Lower leg skin (tissue), 4 donors: ENCODE results near the gene DZANK1. TPM values are rescaled to one million over a fixed set of nuclear protein-coding genes. Genes with fewer than 3 reads are reported as not detected.
A peak's percentile ranks its signal among the peaks of the same experiment; 100 is the strongest.

Experiments
- DNase-seq, 2 donors: peaks; one replicate each; pipeline ENCODE4 v3.0.0-alpha.2; 2019; ENCODE audit warnings: low spot score in 2 of 2
- H3K4me3 ChIP-seq: fragments of 200-600 bp; sonication (generic); 2 replicates; pipeline ENCODE4 v1.5.1; 2017; ENCODE audit warnings: mild to moderate bottlenecking, low read depth; ENCODE audit not compliant: poor library complexity, severe bottlenecking
- POLR2A ChIP-seq, 2 donors: fragments of 450-650 bp; IDR thresholded peaks; one replicate each; pipeline ENCODE4 v1.6.1; 2016 to 2017; ENCODE audit warnings: antibody characterized with exemption in 2 of 2, mild to moderate bottlenecking in 1 of 2, moderate library complexity in 1 of 2
- WGBS, 2 donors: methylation state at CpG; one replicate each; pipeline ENCODE4 v1.1.5; 2018; 5-methylcytosine and 5-hydroxymethylcytosine counted together
- intact Hi-C: fragments of 100-400 bp; cut with DNase I; formaldehyde crosslinking; loops from one replicate; pipeline ENCODE4 v1.15.0; 2023; ENCODE audit warnings: low total_unique reads
- total RNA-seq, 4 donors: library from RNA; depleted of rRNA; stranded (reverse); fragments of >200 nt; gene quantifications; one replicate each; pipeline ENCODE4 v1.1.0, GENCODE V29; 2016
- TF ChIP-seq, protein P1 (sequence below), 3 donors: fragments of 450-650 bp; IDR thresholded peaks; one replicate each; pipeline ENCODE4 v1.5.1; 2016; ENCODE audit warnings: antibody characterized with exemption in 3 of 3, mild to moderate bottlenecking in 3 of 3, moderate library complexity in 2 of 3

The DZANK1 gene
- total RNA-seq, 4 donors from 2014 or later, result 0.53 to 6.1 (median 4.3) TPM

DNA sequence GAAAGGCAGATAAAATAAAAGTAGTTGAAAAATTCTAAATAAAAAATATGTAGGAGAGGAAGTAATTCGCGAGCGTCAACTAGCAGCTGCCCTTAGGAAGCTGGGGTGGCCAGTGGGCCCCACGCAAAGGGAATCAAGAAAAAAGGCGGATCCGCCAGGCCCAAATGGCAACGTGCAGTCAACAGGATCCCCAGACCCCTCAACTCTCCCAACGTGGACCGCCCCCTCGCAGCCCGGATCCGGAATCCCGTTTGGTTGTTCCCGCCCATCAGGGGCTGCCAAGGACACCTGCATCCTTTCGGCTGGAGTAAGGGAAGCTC, 296 bp downstream of the DZANK1 start:
- TF ChIP-seq, protein P1, sequence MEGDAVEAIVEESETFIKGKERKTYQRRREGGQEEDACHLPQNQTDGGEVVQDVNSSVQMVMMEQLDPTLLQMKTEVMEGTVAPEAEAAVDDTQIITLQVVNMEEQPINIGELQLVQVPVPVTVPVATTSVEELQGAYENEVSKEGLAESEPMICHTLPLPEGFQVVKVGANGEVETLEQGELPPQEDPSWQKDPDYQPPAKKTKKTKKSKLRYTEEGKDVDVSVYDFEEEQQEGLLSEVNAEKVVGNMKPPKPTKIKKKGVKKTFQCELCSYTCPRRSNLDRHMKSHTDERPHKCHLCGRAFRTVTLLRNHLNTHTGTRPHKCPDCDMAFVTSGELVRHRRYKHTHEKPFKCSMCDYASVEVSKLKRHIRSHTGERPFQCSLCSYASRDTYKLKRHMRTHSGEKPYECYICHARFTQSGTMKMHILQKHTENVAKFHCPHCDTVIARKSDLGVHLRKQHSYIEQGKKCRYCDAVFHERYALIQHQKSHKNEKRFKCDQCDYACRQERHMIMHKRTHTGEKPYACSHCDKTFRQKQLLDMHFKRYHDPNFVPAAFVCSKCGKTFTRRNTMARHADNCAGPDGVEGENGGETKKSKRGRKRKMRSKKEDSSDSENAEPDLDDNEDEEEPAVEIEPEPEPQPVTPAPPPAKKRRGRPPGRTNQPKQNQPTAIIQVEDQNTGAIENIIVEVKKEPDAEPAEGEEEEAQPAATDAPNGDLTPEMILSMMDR (IDR thresholded peaks at IDR 0.05), result no peak
- TF ChIP-seq POLR2A (IDR thresholded peaks at IDR 0.05), result no peak
- DNase-seq, result no peak
- intact Hi-C loops, result no loop called here
- WGBS, 2 donors, result 0 to 1% methylated on average over 10 to 15 of the region's 15 CpGs
- H3K4me3 ChIP-seq, result peak overlapping the region; percentile 90

DNA sequence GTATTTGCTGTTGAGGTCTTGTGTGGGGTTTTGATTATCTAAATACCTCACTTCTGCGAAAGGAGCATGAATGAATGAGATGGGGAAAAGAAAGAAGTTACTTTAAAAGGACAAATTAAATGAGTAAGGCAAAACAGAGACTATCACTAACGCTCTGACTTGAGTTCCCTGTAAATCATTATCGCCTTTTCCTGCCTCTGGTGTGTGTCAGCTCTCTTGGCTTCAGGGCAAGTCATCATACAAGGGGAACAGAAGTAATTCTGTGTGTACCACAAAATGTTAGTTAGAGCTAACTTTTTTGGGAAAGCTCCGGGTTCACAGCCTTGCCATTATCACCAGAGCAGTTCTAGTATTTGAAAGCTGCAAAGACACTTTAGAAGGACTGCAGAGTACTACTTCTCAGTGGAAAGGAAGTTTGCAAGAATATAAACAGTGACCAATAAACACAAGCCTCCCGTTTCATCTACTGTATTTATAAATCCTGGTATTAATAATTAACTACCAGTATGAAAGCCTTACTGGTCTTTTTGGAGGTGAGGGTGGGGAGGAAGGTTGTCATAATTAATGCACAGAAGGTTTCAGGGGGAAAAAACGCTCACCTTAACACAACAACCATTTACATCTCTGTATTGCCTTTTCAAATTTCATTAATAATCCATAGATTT, 1.2 kb downstream of the DZANK1 start:
- H3K4me3 ChIP-seq, result no peak overlapping the region
- intact Hi-C loops, result no loop called here
- DNase-seq, result no peak
- 59 to 61% methylated on average over 6 of the region's 6 CpGs for WGBS, 2 donors
- no peak for TF ChIP-seq POLR2A (IDR thresholded peaks at IDR 0.05)
- TF ChIP-seq, protein P1 (IDR thresholded peaks at IDR 0.05), result no peak

DNA sequence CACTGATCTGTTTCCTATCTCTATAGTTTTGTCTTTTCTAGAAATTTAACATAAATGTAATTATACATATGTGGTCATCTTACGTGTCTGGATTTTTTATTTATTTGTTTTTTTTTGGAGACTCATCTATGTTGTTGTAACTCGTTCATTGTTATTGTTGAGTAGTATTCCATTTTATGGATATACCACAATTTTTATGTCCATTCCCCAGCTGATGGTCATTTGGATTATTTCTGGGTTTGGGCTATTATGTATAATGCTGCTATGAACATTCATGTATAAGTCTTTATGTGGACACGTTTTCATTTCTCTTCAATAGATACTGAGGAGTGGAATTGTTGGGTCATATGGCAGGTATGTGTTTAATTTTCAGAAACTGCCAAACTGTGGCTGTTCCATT, 10.2 kb downstream of the DZANK1 start:
- 89 to 98% methylated on average over 3 of the region's 3 CpGs for WGBS, 2 donors
- intact Hi-C loops, result no loop called here
- no peak for TF ChIP-seq POLR2A (IDR thresholded peaks at IDR 0.05)
- TF ChIP-seq, protein P1 (IDR thresholded peaks at IDR 0.05), result no peak
- no peak overlapping the region for H3K4me3 ChIP-seq
- DNase-seq, result no peak

DNA sequence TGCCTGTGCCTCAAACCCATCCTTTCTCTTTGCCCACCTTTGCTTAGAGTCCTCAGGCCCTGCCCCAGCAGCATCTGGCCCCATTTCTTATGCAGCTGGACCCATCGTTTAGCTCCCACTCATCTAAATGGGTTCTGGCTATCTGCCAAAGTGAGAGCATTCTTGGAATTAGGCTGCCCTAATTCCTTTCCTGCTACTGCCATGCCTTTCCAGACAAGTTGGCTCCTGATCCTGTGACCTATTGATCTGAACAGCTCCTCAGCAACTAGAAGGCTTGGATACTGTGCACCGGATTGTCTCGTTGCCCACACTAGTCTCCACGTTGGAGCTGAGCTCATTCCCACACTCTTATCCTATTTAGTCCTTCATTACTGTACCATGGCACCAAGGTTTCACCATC, 22.9 kb downstream of the DZANK1 start:
- intact Hi-C loops, result no loop called here
- WGBS, 2 donors, result 50 to 54% methylated on average over 4 of the region's 4 CpGs
- no peak for DNase-seq
- H3K4me3 ChIP-seq, result no peak overlapping the region
- TF ChIP-seq POLR2A (IDR thresholded peaks at IDR 0.05), result no peak
- TF ChIP-seq, protein P1 (IDR thresholded peaks at IDR 0.05), result no peak

DNA sequence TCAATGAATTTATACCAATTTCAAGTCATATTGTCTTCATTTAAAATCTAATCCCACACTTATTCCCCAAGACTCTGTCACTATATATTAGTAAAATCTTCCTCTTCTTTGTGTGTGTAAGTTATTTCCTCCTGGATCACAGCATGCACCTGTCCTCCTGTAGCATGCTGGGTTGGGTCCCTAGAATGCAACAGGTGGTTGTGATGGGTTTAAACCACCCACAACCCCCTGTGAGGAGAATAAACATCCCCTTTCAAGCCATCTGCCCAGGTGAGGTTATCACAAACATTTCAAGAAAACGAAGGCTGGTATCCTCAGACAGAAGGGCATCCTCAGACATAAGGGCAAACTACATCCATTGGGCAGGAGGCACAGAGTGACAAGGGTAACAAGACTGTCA, 26.4 kb downstream of the DZANK1 start:
- TF ChIP-seq, protein P1 (IDR thresholded peaks at IDR 0.05), result no peak
- no peak for TF ChIP-seq POLR2A (IDR thresholded peaks at IDR 0.05)
- intact Hi-C loops, result no loop called here
- DNase-seq, result no peak
- WGBS, 2 donors, result 33 to 76% methylated on average over 1 of the region's 1 CpG
- no peak overlapping the region for H3K4me3 ChIP-seq

DNA sequence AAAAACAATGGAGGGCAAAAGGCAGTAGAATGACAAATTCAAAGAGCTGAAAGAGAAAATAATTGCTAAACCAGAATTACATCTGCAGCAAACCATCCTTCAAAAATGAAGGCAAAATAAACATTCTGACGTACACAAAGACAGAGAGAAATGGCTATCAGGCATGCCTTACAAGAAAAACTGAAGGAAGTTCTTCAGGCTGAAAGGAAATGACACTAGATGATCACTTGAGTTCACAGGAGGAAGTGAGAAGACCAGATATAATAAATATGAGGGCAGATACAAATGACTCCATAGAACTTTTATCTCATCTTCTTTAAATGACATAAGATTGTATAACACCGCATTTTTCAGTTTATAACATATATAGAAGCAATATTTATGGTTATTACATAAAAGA, 30.0 kb downstream of the DZANK1 start:
- WGBS, 2 donors, result 84 to 86% methylated on average over 2 of the region's 2 CpGs
- H3K4me3 ChIP-seq, result no peak overlapping the region
- no peak for DNase-seq
- no peak for TF ChIP-seq POLR2A (IDR thresholded peaks at IDR 0.05)
- intact Hi-C loops, result no loop called here
